ENCODE data around the gene TEX11. TPM values are rescaled to one million over a fixed set of nuclear protein-coding genes. Genes with fewer than 3 reads are reported as not detected.

TEX11 gene
- 0.03 TPM in 1 of 2 replicates, not detected in the other for polyA plus RNA-seq (2013)

DNA sequence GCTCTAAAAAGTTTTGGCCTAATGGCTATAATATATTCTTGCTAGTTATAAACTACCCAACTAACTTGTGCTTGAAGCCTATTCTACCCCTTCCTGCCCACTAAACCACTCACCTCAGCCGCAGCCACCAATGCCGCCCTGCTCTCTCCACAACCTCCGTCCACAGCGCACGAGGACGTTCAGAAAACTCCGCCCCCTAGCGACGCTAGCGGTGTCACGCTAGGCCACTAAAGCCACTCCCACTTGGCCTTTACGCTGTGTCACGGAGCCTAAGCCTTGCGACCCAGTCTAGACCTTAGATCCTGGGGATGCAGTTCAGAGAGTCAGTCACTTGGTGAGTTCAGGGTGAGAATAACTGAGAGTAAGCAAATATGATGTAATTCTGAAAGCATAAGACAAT is at the start of gene TEX11:
Gene TEX11, minus strand, starts transcription at position 171 of the 400 bp plus-strand sequence. CDS start 922 bp downstream, outside the sequence.
- Histone ChIP-seq H2AK5ac (ENCODE audit: low read length) (no peak within 1 kb of the TSS), H3K18ac (ENCODE audit: low read length) (no peak within 1 kb of the TSS), H3K4ac (ENCODE audit: low read depth, low read length) (no peak within 1 kb of the TSS), H3K14ac (ENCODE audit: low read length) (no peak within 1 kb of the TSS), H3K23ac (ENCODE audit: low read length) (no peak within 1 kb of the TSS), H3K79me2 (ENCODE audit: control insufficient read depth, insufficient read depth, low read length, poor library complexity) (no peaks in the 10 kb centered on the region), H3K9ac (ENCODE audit: low read length) (no peak within 1 kb of the TSS), H2BK5ac (ENCODE audit: low read depth, low read length, poor library complexity) (no peak within 1 kb of the TSS), H2BK120ac (ENCODE audit: insufficient read depth, low read length, poor library complexity) (no peak within 1 kb of the TSS), H3K79me1 (ENCODE audit: low read length) (no peaks in the 10 kb centered on the region), H2AFZ (ENCODE audit: insufficient read depth, low read length, poor library complexity) (no peak within 1 kb of the TSS), H3K36me3 (ENCODE audit: control insufficient read depth in 1 of 2, insufficient read depth in 2 of 2, low read length in 2 of 2) (no peaks in the 10 kb centered on the region), H4K8ac (ENCODE audit: low read depth, low read length) (no peak within 1 kb of the TSS), H3K9me3 (ENCODE audit: insufficient read depth, low read depth, low read length) (no peaks in the 10 kb centered on the region), H3K27me3 (ENCODE audit: insufficient read depth, low read length) (no peaks in the 10 kb centered on the region), H4K12ac (ENCODE audit: low read depth, low read length) (no peak within 1 kb of the TSS), H2BK12ac (ENCODE audit: low read length) (no peak within 1 kb of the TSS), H4K91ac (ENCODE audit: low read depth, low read length) (no peak within 1 kb of the TSS), H3K4me2 (ENCODE audit: low read length) (no peak within 1 kb of the TSS), H3K4me1 (ENCODE audit: control insufficient read depth in 1 of 2, insufficient read depth in 2 of 2, low read length in 2 of 2) (no peaks in the 10 kb centered on the region), H3K27ac (ENCODE audit: low read depth, low read length) (no peak within 1 kb of the TSS), H3K4me3 (ENCODE audit: low read depth, low read length) (no peak within 1 kb of the TSS)
- peak in 1 of 2 donors; percentile 28 for DNase-seq
- WGBS (ENCODE audit: extremely low coverage, insufficient coverage, insufficient read length), result no CpG with 5 or more reads among the region's 14 CpGs

DNA sequence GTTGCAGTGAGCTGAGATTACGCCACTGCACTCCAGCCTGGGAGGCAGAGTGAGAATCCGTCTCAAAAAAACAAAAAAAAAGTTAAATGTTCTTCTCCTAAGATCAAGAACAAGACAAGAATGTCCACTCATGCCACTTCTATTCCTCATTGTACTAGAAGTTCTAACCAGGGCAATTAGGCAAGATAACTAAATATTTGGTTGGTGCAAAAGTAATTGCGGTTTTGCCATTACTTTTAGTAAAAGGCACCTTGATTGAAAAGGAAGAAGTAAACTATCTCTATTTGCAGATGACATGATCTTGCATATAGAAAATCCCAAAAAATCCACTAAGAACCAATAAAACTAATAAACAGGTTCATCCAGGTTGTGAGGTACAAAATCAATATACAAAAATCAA is 46.4 kb upstream of the TEX11 start:
- Histone ChIP-seq H3K4me2 (ENCODE audit: low read length) (no peak overlapping the region), H3K18ac (ENCODE audit: low read length) (no peak overlapping the region), H3K9ac (ENCODE audit: low read length) (no peak overlapping the region), H2BK120ac (ENCODE audit: insufficient read depth, low read length, poor library complexity) (no peak overlapping the region), H3K4ac (ENCODE audit: low read depth, low read length) (no peak overlapping the region), H3K4me1 (ENCODE audit: control insufficient read depth in 1 of 2, insufficient read depth in 2 of 2, low read length in 2 of 2) (no peaks in the 10 kb centered on the region), H3K4me3 (ENCODE audit: low read depth, low read length) (no peak overlapping the region), H3K36me3 (ENCODE audit: control insufficient read depth in 1 of 2, insufficient read depth in 2 of 2, low read length in 2 of 2) (no peaks in the 10 kb centered on the region), H3K79me2 (ENCODE audit: control insufficient read depth, insufficient read depth, low read length, poor library complexity) (no peaks in the 10 kb centered on the region), H4K91ac (ENCODE audit: low read depth, low read length) (no peak overlapping the region), H3K9me3 (ENCODE audit: insufficient read depth, low read depth, low read length) (no peaks in the 10 kb centered on the region), H4K8ac (ENCODE audit: low read depth, low read length) (no peak overlapping the region), H2BK5ac (ENCODE audit: low read depth, low read length, poor library complexity) (no peak overlapping the region), H2BK12ac (ENCODE audit: low read length) (no peak overlapping the region), H3K23ac (ENCODE audit: low read length) (no peak overlapping the region), H3K27me3 (ENCODE audit: insufficient read depth, low read length) (no peaks in the 10 kb centered on the region), H3K27ac (ENCODE audit: low read depth, low read length) (no peak overlapping the region), H2AK5ac (ENCODE audit: low read length) (no peak overlapping the region), H3K79me1 (ENCODE audit: low read length) (no peaks in the 10 kb centered on the region), H2AFZ (ENCODE audit: insufficient read depth, low read length, poor library complexity) (no peak overlapping the region), H4K12ac (ENCODE audit: low read depth, low read length) (no peak overlapping the region), H3K14ac (ENCODE audit: low read length) (no peak overlapping the region)
- no CpG with 5 or more reads among the region's 3 CpGs for WGBS (ENCODE audit: extremely low coverage, insufficient coverage, insufficient read length)
- no peak for DNase-seq

DNA sequence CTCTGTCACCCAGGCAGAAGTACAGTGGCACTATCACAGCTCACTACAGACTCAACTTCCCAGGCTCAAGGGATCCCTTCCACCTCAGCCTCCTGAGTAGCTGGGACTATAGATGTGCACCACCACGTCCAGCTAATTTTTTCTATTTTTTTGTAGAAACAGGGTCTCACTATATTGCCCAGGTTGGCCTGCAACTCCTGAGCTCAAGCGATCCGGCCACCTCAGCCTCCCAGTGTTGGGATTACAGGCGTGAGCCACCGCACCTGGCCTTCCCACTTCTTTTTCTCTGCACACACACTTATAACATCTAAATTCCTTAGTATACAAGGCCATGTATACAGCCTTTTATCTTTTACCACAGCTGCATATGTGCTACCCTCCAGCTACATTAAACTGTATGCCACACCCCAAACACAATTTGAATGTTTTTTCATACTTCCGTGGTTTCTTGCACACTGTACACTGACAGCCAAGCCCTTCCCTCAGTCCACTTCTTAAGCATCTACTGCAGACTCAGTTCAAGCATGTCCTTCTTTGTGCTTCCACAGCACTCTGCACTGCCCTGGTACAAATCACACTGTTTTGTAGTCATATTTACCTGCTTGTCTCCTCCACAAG is 15.9 kb upstream of the TEX11 start:
- H3K4ac ChIP-seq (ENCODE audit: low read depth, low read length), result no peak overlapping the region
- no peaks in the 10 kb centered on the region for H3K9me3 ChIP-seq (ENCODE audit: insufficient read depth, low read depth, low read length)
- no CpG with 5 or more reads among the region's 6 CpGs for WGBS (ENCODE audit: extremely low coverage, insufficient coverage, insufficient read length)
- H2AK5ac ChIP-seq (ENCODE audit: low read length), result no peak overlapping the region
- H4K12ac ChIP-seq (ENCODE audit: low read depth, low read length), result no peak overlapping the region
- H2AFZ ChIP-seq (ENCODE audit: insufficient read depth, low read length, poor library complexity), result no peak overlapping the region
- H3K14ac ChIP-seq (ENCODE audit: low read length), result no peak overlapping the region
- no peak overlapping the region for H2BK120ac ChIP-seq (ENCODE audit: insufficient read depth, low read length, poor library complexity)
- no peak overlapping the region for H2BK12ac ChIP-seq (ENCODE audit: low read length)
- no peak overlapping the region for H2BK5ac ChIP-seq (ENCODE audit: low read depth, low read length, poor library complexity)
- no peaks in the 10 kb centered on the region for H3K4me1 ChIP-seq (ENCODE audit: control insufficient read depth in 1 of 2, insufficient read depth in 2 of 2, low read length in 2 of 2)
- no peaks in the 10 kb centered on the region for H3K79me2 ChIP-seq (ENCODE audit: control insufficient read depth, insufficient read depth, low read length, poor library complexity)
- no peak overlapping the region for H3K23ac ChIP-seq (ENCODE audit: low read length)
- no peak overlapping the region for H4K91ac ChIP-seq (ENCODE audit: low read depth, low read length)
- no peak overlapping the region for H3K4me3 ChIP-seq (ENCODE audit: low read depth, low read length)
- no peak for DNase-seq
- H3K36me3 ChIP-seq (ENCODE audit: control insufficient read depth in 1 of 2, insufficient read depth in 2 of 2, low read length in 2 of 2), result no peaks in the 10 kb centered on the region
- no peak overlapping the region for H3K9ac ChIP-seq (ENCODE audit: low read length)
- H3K27ac ChIP-seq (ENCODE audit: low read depth, low read length), result no peak overlapping the region
- no peaks in the 10 kb centered on the region for H3K27me3 ChIP-seq (ENCODE audit: insufficient read depth, low read length)
- no peak overlapping the region for H3K4me2 ChIP-seq (ENCODE audit: low read length)
- no peaks in the 10 kb centered on the region for H3K79me1 ChIP-seq (ENCODE audit: low read length)
- no peak overlapping the region for H3K18ac ChIP-seq (ENCODE audit: low read length)
- no peak overlapping the region for H4K8ac ChIP-seq (ENCODE audit: low read depth, low read length)

DNA sequence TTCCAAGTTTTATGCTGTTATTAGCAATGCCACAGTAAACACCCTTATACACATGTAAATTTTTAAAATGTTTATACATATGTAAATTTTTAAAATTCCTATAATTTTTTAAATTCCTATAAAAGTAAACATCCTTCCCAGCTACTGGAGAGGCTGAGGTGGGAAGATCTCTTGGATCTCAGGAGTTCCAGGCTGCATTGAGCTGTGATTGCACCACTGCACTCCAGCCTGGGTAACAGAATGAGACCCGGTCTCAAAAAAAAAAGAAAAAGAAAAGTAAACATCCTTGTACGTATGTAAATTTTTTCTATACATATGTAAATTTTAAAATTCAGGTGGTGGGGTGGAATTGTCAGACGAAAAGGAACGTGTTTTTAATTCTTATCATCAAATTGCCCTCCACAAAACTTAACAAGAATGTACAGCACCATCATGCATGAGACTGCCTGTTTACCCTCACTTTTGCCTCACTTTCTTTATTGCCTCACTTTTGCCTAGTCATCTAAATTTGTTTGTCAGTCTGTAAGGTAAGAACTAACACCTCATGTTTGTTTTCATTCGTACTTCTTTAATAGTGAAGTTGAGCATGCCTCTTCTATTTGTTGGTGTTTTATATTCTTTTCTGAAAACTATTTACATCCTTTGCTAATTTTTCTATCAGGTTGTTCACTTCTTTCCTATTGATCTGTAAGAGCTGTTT is 14.4 kb upstream of the TEX11 start:
- no peak overlapping the region for H3K14ac ChIP-seq (ENCODE audit: low read length)
- H2BK5ac ChIP-seq (ENCODE audit: low read depth, low read length, poor library complexity), result no peak overlapping the region
- no peaks in the 10 kb centered on the region for H3K27me3 ChIP-seq (ENCODE audit: insufficient read depth, low read length)
- no peaks in the 10 kb centered on the region for H3K9me3 ChIP-seq (ENCODE audit: insufficient read depth, low read depth, low read length)
- no peak overlapping the region for H4K91ac ChIP-seq (ENCODE audit: low read depth, low read length)
- H2AK5ac ChIP-seq (ENCODE audit: low read length), result no peak overlapping the region
- H3K36me3 ChIP-seq (ENCODE audit: control insufficient read depth in 1 of 2, insufficient read depth in 2 of 2, low read length in 2 of 2), result no peaks in the 10 kb centered on the region
- no peak overlapping the region for H3K4me3 ChIP-seq (ENCODE audit: low read depth, low read length)
- no peaks in the 10 kb centered on the region for H3K79me2 ChIP-seq (ENCODE audit: control insufficient read depth, insufficient read depth, low read length, poor library complexity)
- H3K23ac ChIP-seq (ENCODE audit: low read length), result no peak overlapping the region
- no peak overlapping the region for H3K4ac ChIP-seq (ENCODE audit: low read depth, low read length)
- H3K9ac ChIP-seq (ENCODE audit: low read length), result no peak overlapping the region
- no peak overlapping the region for H4K8ac ChIP-seq (ENCODE audit: low read depth, low read length)
- no peaks in the 10 kb centered on the region for H3K4me1 ChIP-seq (ENCODE audit: control insufficient read depth in 1 of 2, insufficient read depth in 2 of 2, low read length in 2 of 2)
- no peaks in the 10 kb centered on the region for H3K79me1 ChIP-seq (ENCODE audit: low read length)
- H3K27ac ChIP-seq (ENCODE audit: low read depth, low read length), result no peak overlapping the region
- no peak overlapping the region for H3K18ac ChIP-seq (ENCODE audit: low read length)
- no peak overlapping the region for H4K12ac ChIP-seq (ENCODE audit: low read depth, low read length)
- no CpG with 5 or more reads among the region's 5 CpGs for WGBS (ENCODE audit: extremely low coverage, insufficient coverage, insufficient read length)
- no peak overlapping the region for H2AFZ ChIP-seq (ENCODE audit: insufficient read depth, low read length, poor library complexity)
- no peak for DNase-seq
- H3K4me2 ChIP-seq (ENCODE audit: low read length), result no peak overlapping the region
- H2BK120ac ChIP-seq (ENCODE audit: insufficient read depth, low read length, poor library complexity), result no peak overlapping the region
- H2BK12ac ChIP-seq (ENCODE audit: low read length), result no peak overlapping the region
